Stimulated activated CD4-positive, alpha-beta T cell treated with anti-CD3 and anti-CD28 coated beads, Interleukin-2, amount 100 ng/mL, for 4 hours (primary cell): ENCODE results near the gene CEP95.

ENCODE experiments used
- DNase-seq: peaks from one replicate; pipeline ENCODE4 v3.0.0-alpha.2; 2020; ENCODE audit warnings: low read depth

The CEP95 gene

GRCh38 chr17:64515829-64516228, 9.1 kb downstream of the CEP95 start:
- no peak for DNase-seq

GRCh38 chr17:64519601-64520000, 12.8 kb downstream of the CEP95 start:
- no peak for DNase-seq

GRCh38 chr17:64520359-64520758, 13.6 kb downstream of the CEP95 start:
- no peak for DNase-seq

GRCh38 chr17:64527914-64528313, 21.1 kb downstream of the CEP95 start:
- DNase-seq = no peak

- no peak for DNase-seq
Observed at GRCh38 chr17:64529221-64529620, 22.4 kb downstream of the CEP95 start.

- no peak for DNase-seq
Observed at GRCh38 chr17:64531955-64532371, 25.2 kb downstream of the CEP95 start.

GRCh38 chr17:64532409-64532808, 25.6 kb downstream of the CEP95 start:
- DNase-seq = no peak

- DNase-seq = no peak
Observed at GRCh38 chr17:64533784-64534183, 27.0 kb downstream of the CEP95 start.

- DNase-seq = no peak
Observed at GRCh38 chr17:64534187-64534586, 27.4 kb downstream of the CEP95 start.

- no peak for DNase-seq
Observed at GRCh38 chr17:64535357-64535756, 28.6 kb downstream of the CEP95 start.

GRCh38 chr17:64536913-64537312, 30.1 kb downstream of the CEP95 start:
- DNase-seq = no peak

- no peak for DNase-seq
Observed at GRCh38 chr17:64537488-64537887, 30.7 kb downstream of the CEP95 start.

GRCh38 chr17:64538508-64539130, 31.8 kb downstream of the CEP95 start:
- DNase-seq = no peak

GRCh38 chr17:64540118-64540776, 33.5 kb downstream of the CEP95 start:
- DNase-seq = no peak

GRCh38 chr17:64544742-64545141, 38.0 kb downstream of the CEP95 start:
- DNase-seq = no peak

GRCh38 chr17:64546716-64547115, 39.9 kb downstream of the CEP95 start:
- DNase-seq = no peak

- no peak for DNase-seq
Observed at GRCh38 chr17:64547319-64547718, 40.5 kb downstream of the CEP95 start.

GRCh38 chr17:64551461-64551860, 44.7 kb downstream of the CEP95 start:
- no peak for DNase-seq

GRCh38 chr17:64554028-64554637, 47.4 kb downstream of the CEP95 start:
- DNase-seq = no peak

GRCh38 chr17:64555281-64555680, 48.5 kb downstream of the CEP95 start:
- no peak for DNase-seq

- DNase-seq = no peak
Observed at GRCh38 chr17:64564098-64564497, 57.3 kb downstream of the CEP95 start.

- no peak for DNase-seq
Observed at GRCh38 chr17:64565563-64565962, 58.8 kb downstream of the CEP95 start.

- no peak for DNase-seq
Observed at GRCh38 chr17:64571746-64572145, 65.0 kb downstream of the CEP95 start.
